ENCODE results near the gene BLMH. TPM values are rescaled to one million over a fixed set of nuclear protein-coding genes. Genes with fewer than 3 reads are reported as not detected.
"Not testable (repeated sequence)": the region's sequence is repeated elsewhere in the genome, so short reads cannot be mapped to it uniquely, and the experiment has no call there.

BLMH gene
- total RNA-seq, 4 donors from 2014 or later, result 18.1 to 35.7 (median 28.1) TPM

DNA sequence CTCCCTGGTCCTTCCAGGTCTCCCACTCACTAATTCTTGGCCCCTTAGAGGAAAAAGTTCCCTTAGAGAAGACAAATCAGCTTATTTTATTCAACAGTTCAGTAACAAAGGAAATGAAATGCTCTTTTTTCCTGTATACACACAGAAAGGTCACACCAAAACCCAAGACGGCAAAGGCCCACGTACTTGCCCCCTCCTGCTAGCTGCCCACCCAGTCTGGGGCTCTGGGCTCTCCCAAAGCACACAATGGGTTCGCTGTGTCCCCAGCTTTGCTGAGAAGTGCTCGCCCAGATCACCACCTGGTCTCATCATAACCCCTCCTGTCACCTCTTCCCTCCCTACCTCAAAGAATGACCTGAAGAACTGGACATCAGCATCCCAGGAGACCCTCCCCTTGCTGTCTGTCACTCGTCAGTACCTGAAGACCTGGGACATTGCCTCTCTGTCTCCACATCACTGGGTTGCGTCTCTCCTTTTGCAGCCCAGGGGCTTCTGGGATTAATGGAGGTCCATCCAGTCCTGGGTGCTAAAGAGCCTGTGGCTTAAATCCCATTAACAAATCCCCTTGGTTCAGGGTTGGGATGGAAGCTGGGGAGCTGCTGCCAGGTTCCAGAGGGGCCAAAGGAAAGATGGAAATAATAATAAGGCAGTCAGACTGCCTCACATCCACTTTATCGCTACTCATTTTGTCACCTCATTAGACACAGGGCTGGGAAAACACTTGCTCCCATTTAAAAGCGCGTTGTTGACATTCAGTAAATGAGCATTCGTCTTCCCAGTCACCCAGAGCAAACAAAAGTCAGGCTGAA, 59.5 kb downstream of the BLMH start:
- Histone ChIP-seq H3K27ac (peak overlapping the region in 1 of 4 donors; percentile 59), H3K4me1 (peaks cover 0 to 25% (median 22%) of the 10 kb centered on the region in 4 donors), H3K9me3 (no peaks in the 10 kb centered on the region), H3K27me3 (peaks cover 0 to 22% of the 10 kb centered on the region in 2 donors), H3K36me3 (no peaks in the 10 kb centered on the region), H3K4me3 (no peak overlapping the region)
- WGBS, 2 donors, result 50 to 55% methylated on average over 10 of the region's 10 CpGs
- TF ChIP-seq, protein P1, sequence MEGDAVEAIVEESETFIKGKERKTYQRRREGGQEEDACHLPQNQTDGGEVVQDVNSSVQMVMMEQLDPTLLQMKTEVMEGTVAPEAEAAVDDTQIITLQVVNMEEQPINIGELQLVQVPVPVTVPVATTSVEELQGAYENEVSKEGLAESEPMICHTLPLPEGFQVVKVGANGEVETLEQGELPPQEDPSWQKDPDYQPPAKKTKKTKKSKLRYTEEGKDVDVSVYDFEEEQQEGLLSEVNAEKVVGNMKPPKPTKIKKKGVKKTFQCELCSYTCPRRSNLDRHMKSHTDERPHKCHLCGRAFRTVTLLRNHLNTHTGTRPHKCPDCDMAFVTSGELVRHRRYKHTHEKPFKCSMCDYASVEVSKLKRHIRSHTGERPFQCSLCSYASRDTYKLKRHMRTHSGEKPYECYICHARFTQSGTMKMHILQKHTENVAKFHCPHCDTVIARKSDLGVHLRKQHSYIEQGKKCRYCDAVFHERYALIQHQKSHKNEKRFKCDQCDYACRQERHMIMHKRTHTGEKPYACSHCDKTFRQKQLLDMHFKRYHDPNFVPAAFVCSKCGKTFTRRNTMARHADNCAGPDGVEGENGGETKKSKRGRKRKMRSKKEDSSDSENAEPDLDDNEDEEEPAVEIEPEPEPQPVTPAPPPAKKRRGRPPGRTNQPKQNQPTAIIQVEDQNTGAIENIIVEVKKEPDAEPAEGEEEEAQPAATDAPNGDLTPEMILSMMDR (IDR thresholded peaks at IDR 0.05), result no peak
- TF ChIP-seq EP300 (IDR thresholded peaks at IDR 0.05), result peak in 1 of 2 donors; percentile 51
- no peak for DNase-seq (ENCODE audit: low spot score in 2 of 2)

DNA sequence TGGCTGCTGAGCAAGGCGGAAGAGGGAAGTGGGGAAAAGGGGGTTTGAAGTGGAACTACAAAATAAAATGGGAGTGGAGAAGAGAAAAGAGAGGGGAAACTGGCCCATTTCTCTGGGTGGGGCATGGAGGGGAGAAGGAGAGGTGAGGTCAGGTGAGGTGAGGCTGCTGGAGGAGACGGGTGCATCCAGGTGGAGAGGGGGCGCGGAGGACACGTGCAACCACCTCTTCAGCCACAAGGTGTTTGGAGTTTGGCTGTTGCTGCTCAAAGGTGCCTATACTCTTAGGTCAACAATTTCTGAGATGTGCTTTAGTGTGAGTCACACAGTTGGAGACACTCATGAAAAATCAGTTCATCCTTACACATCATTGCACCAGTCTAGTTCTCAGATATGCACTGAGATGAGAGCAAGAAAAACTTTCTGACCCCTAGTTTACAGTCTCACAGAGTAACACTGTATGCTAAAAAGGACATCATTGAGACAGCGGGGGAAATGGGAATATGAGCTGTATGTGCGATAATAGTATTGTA, 61.1 kb downstream of the BLMH start:
- Histone ChIP-seq H3K36me3 (no peaks in the 10 kb centered on the region), H3K9me3 (no peaks in the 10 kb centered on the region), H3K27ac (no peak overlapping the region), H3K4me3 (no peak overlapping the region), H3K4me1 (peaks cover 0 to 12% (median 9%) of the 10 kb centered on the region in 4 donors), H3K27me3 (peaks cover 0 to 7% of the 10 kb centered on the region in 2 donors)
- no peak for DNase-seq (ENCODE audit: low spot score in 2 of 2)
- 83 to 85% methylated on average over 7 of the region's 7 CpGs for WGBS, 2 donors
- TF ChIP-seq EP300 (IDR thresholded peaks at IDR 0.05) (no peak), POLR2A (IDR thresholded peaks at IDR 0.05) (no peak)
- TF ChIP-seq, protein P1 (IDR thresholded peaks at IDR 0.05), result no peak

DNA sequence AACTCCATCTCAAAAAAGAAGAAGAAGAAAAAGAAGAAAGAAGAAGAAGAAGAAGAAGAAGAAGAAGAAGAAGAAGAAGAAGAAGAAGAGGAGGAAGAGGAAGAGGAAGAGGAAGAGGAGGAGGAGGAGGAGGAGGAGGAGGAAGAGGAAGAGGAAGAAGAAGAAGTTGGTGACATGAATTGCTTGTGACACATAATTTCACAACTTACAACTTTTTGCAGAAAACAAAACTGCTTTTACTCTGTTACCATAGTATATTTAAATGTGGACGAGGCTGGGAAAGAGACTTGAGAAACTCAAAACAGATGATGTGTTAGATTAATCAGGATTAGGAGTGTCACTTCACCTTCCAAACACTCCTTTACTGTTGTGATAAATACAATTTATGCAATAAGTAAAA, 61.7 kb downstream of the BLMH start:
- not testable (repeated sequence) for DNase-seq (ENCODE audit: low spot score in 2 of 2); H3K36me3 ChIP-seq; H3K9me3 ChIP-seq; H3K27ac ChIP-seq; H3K4me1 ChIP-seq; H3K27me3 ChIP-seq; H3K4me3 ChIP-seq
- 67 to 75% methylated on average over 1 of the region's 1 CpG for WGBS, 2 donors

DNA sequence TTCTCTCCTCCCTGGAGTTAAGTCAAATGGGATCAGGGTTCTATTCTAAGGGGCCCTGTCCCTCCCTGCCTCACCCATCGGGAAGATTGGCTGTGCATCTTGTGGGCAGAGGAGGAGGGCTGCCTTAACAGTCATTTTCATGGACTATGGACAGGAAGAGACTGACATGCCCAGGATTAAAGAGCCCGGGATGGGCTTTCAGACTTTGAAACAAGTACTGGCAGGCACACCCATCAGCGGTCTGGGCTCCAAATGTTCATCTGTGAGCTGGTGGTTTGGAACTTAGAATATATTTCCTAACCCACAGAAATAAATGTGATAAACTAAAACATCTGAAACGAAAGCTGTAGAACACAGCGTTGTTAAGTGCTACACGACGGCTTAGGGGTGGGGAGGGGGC, 62.7 kb downstream of the BLMH start:
- H3K9me3 ChIP-seq, result no peaks in the 10 kb centered on the region
- no peaks in the 10 kb centered on the region for H3K4me1 ChIP-seq
- H3K27me3 ChIP-seq, result no peaks in the 10 kb centered on the region
- 81 to 83% methylated on average over 7 of the region's 7 CpGs for WGBS, 2 donors
- no peak for TF ChIP-seq POLR2A (IDR thresholded peaks at IDR 0.05)
- no peak for TF ChIP-seq EP300 (IDR thresholded peaks at IDR 0.05)
- TF ChIP-seq, protein P1 (IDR thresholded peaks at IDR 0.05), result no peak
- no peak overlapping the region for H3K27ac ChIP-seq
- no peaks in the 10 kb centered on the region for H3K36me3 ChIP-seq
- no peak for DNase-seq (ENCODE audit: low spot score in 2 of 2)
- no peak overlapping the region for H3K4me3 ChIP-seq

DNA sequence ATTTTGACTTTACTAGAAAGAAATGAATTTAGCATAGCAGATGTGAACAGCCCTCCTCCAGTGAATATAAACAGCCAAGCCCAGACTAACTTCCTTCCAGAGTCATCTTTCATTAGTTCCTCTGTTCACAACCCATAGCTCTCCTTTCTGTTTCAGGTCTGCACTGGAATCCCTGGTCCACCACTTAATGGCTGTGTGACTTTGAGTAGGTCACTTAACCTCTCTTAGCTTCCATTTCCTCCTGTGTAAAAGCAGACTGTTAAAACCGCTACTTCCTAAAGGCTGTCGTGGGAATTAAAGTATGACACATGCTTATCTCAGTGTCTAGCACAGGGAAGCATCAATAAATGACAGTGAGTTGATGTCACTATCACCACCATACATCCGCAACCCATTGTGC, 63.7 kb downstream of the BLMH start:
- no peaks in the 10 kb centered on the region for H3K9me3 ChIP-seq
- DNase-seq (ENCODE audit: low spot score in 2 of 2), result no peak

More for the DNA sequence above, 63.7 kb downstream of the BLMH start:
- TF ChIP-seq POLR2A (IDR thresholded peaks at IDR 0.05) (no peak), EP300 (IDR thresholded peaks at IDR 0.05) (no peak)
- TF ChIP-seq, protein P1 (IDR thresholded peaks at IDR 0.05), result no peak
- Histone ChIP-seq H3K27ac (no peak overlapping the region), H3K27me3 (no peaks in the 10 kb centered on the region), H3K36me3 (no peaks in the 10 kb centered on the region), H3K4me1 (no peaks in the 10 kb centered on the region), H3K4me3 (no peak overlapping the region)
- WGBS, 2 donors, result 88 to 90% methylated on average over 3 of the region's 3 CpGs
